NB4 (cell line): ENCODE data around the gene STIP1.

ENCODE experiments used
- DNase-seq: peaks from one replicate; pipeline ENCODE4 v3.0.0; 2010; ENCODE audit warnings: low read depth
- H3K4me3 ChIP-seq: one replicate; pipeline ENCODE4 v1.5.1; 2011; ENCODE audit warnings: mild to moderate bottlenecking, low read depth, low read length, moderate library complexity
- MYC ChIP-seq: IDR thresholded peaks from 2 replicates; pipeline ENCODE4 v1.6.1; 2011; ENCODE audit warnings: low read depth, low read length
- POLR2A ChIP-seq: IDR thresholded peaks from 2 replicates; pipeline ENCODE4 v1.6.1; 2011; ENCODE audit warnings: mild to moderate bottlenecking; ENCODE audit not compliant: insufficient read length; ENCODE audit errors: extremely low read depth
- TF ChIP-seq, protein P1 (sequence below): IDR thresholded peaks from 2 replicates; pipeline ENCODE4 v1.6.1; 2011; ENCODE audit warnings: low read depth, low read length
- TF ChIP-seq, protein P2 (sequence below): IDR thresholded peaks from one replicate; pipeline ENCODE4 v1.5.1; 2012; ENCODE audit warnings: low read depth, low read length

STIP1 gene

GRCh38 chr11:64210301-64211020 lies 24.5 kb downstream of the STIP1 start:
- H3K4me3 ChIP-seq: no peak overlapping the region
- TF ChIP-seq, protein P1, sequence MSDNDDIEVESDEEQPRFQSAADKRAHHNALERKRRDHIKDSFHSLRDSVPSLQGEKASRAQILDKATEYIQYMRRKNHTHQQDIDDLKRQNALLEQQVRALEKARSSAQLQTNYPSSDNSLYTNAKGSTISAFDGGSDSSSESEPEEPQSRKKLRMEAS: no peak
- TF ChIP-seq, protein P2, sequence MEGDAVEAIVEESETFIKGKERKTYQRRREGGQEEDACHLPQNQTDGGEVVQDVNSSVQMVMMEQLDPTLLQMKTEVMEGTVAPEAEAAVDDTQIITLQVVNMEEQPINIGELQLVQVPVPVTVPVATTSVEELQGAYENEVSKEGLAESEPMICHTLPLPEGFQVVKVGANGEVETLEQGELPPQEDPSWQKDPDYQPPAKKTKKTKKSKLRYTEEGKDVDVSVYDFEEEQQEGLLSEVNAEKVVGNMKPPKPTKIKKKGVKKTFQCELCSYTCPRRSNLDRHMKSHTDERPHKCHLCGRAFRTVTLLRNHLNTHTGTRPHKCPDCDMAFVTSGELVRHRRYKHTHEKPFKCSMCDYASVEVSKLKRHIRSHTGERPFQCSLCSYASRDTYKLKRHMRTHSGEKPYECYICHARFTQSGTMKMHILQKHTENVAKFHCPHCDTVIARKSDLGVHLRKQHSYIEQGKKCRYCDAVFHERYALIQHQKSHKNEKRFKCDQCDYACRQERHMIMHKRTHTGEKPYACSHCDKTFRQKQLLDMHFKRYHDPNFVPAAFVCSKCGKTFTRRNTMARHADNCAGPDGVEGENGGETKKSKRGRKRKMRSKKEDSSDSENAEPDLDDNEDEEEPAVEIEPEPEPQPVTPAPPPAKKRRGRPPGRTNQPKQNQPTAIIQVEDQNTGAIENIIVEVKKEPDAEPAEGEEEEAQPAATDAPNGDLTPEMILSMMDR: no peak
- no peak for TF ChIP-seq MYC
- TF ChIP-seq POLR2A: no peak
- no peak for DNase-seq

DNA sequence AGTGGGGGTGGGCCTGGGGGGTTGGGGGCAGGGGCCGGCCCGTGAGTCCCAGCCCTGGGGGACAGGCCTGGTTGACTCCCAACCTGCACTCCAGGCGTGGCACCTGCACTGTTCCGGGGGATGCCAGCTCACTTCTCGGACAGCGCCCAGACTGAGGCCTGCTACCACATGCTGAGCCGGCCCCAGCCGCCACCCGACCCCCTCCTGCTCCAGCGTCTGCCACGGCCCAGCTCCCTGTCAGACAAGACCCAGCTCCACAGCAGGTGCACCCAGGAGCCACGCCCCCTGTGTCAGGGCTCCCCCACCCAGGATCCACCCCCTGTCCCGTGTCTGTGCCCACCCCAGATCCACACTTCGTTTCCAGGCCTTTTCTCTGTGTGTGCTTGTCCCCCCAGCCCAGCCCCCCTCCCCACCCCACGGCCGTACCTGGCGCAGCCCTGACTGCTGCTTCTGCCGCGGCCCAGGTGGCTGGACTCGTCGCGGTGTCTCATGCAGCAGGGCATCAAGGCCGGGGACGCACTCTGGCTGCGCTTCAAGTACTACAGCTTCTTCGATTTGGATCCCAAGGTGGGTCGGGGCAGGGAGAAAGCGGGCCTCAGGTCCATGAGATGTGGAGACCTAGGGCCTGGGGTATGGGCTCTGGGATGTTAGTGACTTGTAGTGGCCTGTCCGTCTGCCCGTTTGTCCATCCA lies 25.4 kb downstream of the STIP1 start:
- DNase-seq: no peak
- TF ChIP-seq POLR2A (no peak), MYC (no peak)
- TF ChIP-seq, protein P2: no peak
- TF ChIP-seq, protein P1: no peak
- H3K4me3 ChIP-seq: no peak overlapping the region

- DNase-seq: no peak
- no peak for TF ChIP-seq MYC
- TF ChIP-seq, protein P2: no peak
- TF ChIP-seq, protein P1: no peak
- TF ChIP-seq POLR2A: no peak
- H3K4me3 ChIP-seq: no peak overlapping the region
These were observed 30.9 kb downstream of the STIP1 start for GRCh38 chr11:64216879-64217278.

DNA sequence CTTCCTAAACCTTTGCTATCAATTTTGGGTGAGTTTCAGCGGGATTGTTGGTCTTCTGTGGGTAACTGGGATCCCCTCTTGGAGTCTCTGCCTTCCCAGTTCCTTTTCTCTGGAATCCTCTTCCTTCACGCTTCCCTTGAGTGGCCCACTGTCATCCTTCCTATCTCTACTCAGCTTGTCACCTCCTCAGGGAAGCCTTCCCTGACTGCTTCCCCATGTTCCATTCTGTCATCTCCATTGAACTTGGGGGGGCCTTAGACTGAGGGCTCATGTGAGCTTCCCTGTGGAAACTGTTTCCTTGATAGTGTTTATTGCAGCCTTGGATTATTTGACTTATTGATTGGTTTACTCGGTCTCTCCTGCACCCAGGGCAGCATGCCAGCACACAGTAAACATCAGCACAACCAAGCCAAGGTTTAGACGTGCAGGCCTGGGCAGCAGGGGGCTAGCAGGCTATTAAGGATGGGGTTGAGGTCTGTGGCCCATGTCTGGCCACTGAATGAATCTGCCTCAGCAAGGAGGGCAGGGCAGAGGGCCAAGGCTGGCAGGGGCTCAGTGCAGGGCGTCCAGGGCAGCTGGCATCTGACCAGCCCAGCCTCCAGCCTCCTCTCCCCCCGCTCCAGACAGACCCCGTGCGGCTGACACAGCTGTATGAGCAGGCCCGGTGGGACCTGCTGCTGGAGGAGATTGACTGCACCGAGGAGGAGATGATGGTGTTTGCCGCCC lies 32.8 kb downstream of the STIP1 start:
- TF ChIP-seq, protein P2: no peak
- TF ChIP-seq POLR2A: no peak
- TF ChIP-seq MYC: no peak
- TF ChIP-seq, protein P1: no peak
- no peak overlapping the region for H3K4me3 ChIP-seq
- DNase-seq: no peak

DNA sequence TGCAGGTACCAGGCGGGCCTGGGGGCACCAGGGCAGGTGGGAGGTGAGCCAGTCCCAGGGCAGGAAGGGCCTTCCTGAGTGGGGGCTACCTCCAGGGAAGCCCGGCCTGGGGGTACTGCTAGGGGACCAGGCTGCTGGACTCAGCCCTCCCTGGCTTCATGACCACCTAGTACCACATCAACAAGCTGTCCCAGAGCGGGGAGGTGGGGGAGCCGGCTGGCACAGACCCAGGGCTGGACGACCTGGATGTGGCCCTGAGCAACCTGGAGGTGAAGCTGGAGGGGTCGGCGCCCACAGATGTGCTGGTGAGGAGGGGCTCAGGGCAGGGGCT lies 33.3 kb downstream of the STIP1 start:
- no peak for TF ChIP-seq POLR2A
- TF ChIP-seq MYC: no peak
- TF ChIP-seq, protein P2: no peak
- TF ChIP-seq, protein P1: no peak
- no peak overlapping the region for H3K4me3 ChIP-seq
- no peak for DNase-seq
